GM23338 (cell line): ENCODE measurements around the gene CDC42BPA. TPM values are rescaled to one million over a fixed set of nuclear protein-coding genes. Genes with fewer than 3 reads are reported as not detected.

Experiments used
- ATAC-seq: fragments of 200-7000 bp; cut with Tn5 transposase; 3 replicates; pipeline ENCODE4 v1.9.1; 2020
- DNase-seq: peaks from one replicate; pipeline ENCODE4 v3.0.0-alpha.2; 2015; ENCODE audit warnings: low spot score
- H2AFZ ChIP-seq: fragments of 200-600 bp; sonication (generic); 2 replicates; pipeline ENCODE4 v1.8.0; 2016; ENCODE audit warnings: antibody characterized with exemption, mild to moderate bottlenecking, moderate library complexity
- H3F3A ChIP-seq: fragments of 200-600 bp; sonication (generic); replicated peaks from 2 replicates; pipeline ENCODE4 v1.8.0; 2017; ENCODE audit warnings: antibody characterized with exemption, mixed run types, low read depth
- H3K27ac ChIP-seq: fragments of 200-600 bp; sonication (generic); 2 replicates; pipeline ENCODE4 v1.6.1; 2016; ENCODE audit warnings: low read depth
- H3K27me3 ChIP-seq: fragments of 200-600 bp; sonication (generic); 2 replicates; pipeline ENCODE4 v1.8.0; 2016; ENCODE audit warnings: mild to moderate bottlenecking, mixed run types, moderate library complexity; ENCODE audit not compliant: insufficient read depth
- H3K36me3 ChIP-seq: fragments of 200-600 bp; sonication (generic); 2 replicates; pipeline ENCODE4 v1.8.0; 2016; ENCODE audit warnings: mild to moderate bottlenecking; ENCODE audit not compliant: insufficient read depth
- H3K4me1 ChIP-seq: fragments of 200-600 bp; sonication (generic); 2 replicates; pipeline ENCODE4 v1.8.0; 2016; ENCODE audit warnings: mild to moderate bottlenecking, moderate library complexity; ENCODE audit not compliant: insufficient read depth
- H3K4me2 ChIP-seq: fragments of 200-600 bp; sonication (generic); 2 replicates; pipeline ENCODE4 v1.7.1; 2017; ENCODE audit warnings: mixed run types
- H3K4me3 ChIP-seq: fragments of 200-600 bp; sonication (generic); 2 replicates; pipeline ENCODE4 v1.6.1; 2016; ENCODE audit warnings: mixed run types
- H3K79me2 ChIP-seq: fragments of 200-600 bp; sonication (generic); replicated peaks from 2 replicates; pipeline ENCODE4 v1.8.0; 2017; ENCODE audit warnings: mild to moderate bottlenecking; ENCODE audit not compliant: insufficient read depth
- H3K9me2 ChIP-seq: fragments of 200-600 bp; sonication (generic); 2 replicates; pipeline ENCODE4 v1.8.0; 2017; ENCODE audit not compliant: insufficient read depth
- H4K20me1 ChIP-seq: fragments of 200-600 bp; sonication (generic); replicated peaks from 2 replicates; pipeline ENCODE4 v1.8.0; 2017; ENCODE audit warnings: mild to moderate bottlenecking; ENCODE audit not compliant: insufficient read depth
- H3K27ac Mint-ChIP-seq: 2 replicates; pipeline ENCODE4 v1.8.0; 2020; ENCODE audit warnings: inconsistent platforms, mild to moderate bottlenecking, moderate library complexity, mixed read lengths
- H3K27me3 Mint-ChIP-seq: 3 replicates; pipeline ENCODE4 v1.8.0; 2022; ENCODE audit warnings: low read depth, mild to moderate bottlenecking, moderate library complexity, mixed read lengths, inconsistent platforms; ENCODE audit not compliant: insufficient read depth, poor library complexity
- H3K36me3 Mint-ChIP-seq: 3 replicates; pipeline ENCODE4 v1.8.0; 2021; ENCODE audit warnings: low read depth, mild to moderate bottlenecking, inconsistent platforms, moderate library complexity, mixed read lengths
- H3K4me1 Mint-ChIP-seq: 3 replicates; pipeline ENCODE4 v1.8.0; 2020; ENCODE audit warnings: mild to moderate bottlenecking, inconsistent platforms, mixed read lengths
- H3K4me3 Mint-ChIP-seq: 3 replicates; pipeline ENCODE4 v1.8.0; 2021; ENCODE audit warnings: moderate library complexity, mild to moderate bottlenecking, inconsistent platforms, mixed read lengths
- H3K9me3 Mint-ChIP-seq: 3 replicates; pipeline ENCODE4 v1.8.0; 2020; ENCODE audit warnings: moderate library complexity, mild to moderate bottlenecking, inconsistent platforms, mixed read lengths
- CREB1 ChIP-seq: fragments of 250-450 bp; sonication (Bioruptor Pico); IDR thresholded peaks from 2 replicates; pipeline ENCODE4 v1.5.0; 2020; ENCODE audit warnings: low read depth, mild to moderate bottlenecking, moderate library complexity
- CTCF ChIP-seq, 2 experiments: fragments of 200-600 bp in 1 of 2; sonication (generic) in 1 of 2; conservative IDR thresholded peaks; 2 replicates each; pipeline versions ENCODE4 v1.5.1 to v1.6.1; 2016 to 2017; ENCODE audit warnings: antibody characterized with exemption in 2 of 2, low read depth in 2 of 2, mild to moderate bottlenecking in 2 of 2, moderate library complexity in 1 of 2
- ETS1 ChIP-seq: IDR thresholded peaks from 2 replicates; pipeline ENCODE4 v1.6.1; 2016; ENCODE audit warnings: antibody characterized with exemption
- EZH2 ChIP-seq: fragments of 200-600 bp; sonication (generic); IDR thresholded peaks from one replicate; pipeline ENCODE4 v1.8.0; 2017; ENCODE audit warnings: antibody characterized with exemption, mild to moderate bottlenecking, low read depth; ENCODE audit not compliant: unreplicated experiment
- EZH2phosphoT487 ChIP-seq: fragments of 200-600 bp; sonication (generic); IDR thresholded peaks from one replicate; pipeline ENCODE4 v1.8.1; 2018; ENCODE audit warnings: antibody characterized with exemption; ENCODE audit not compliant: unreplicated experiment
- JUNB ChIP-seq: IDR thresholded peaks from one replicate; pipeline ENCODE4 v1.6.1; 2016; ENCODE audit warnings: antibody characterized with exemption; ENCODE audit not compliant: unreplicated experiment
- NANOG ChIP-seq: IDR thresholded peaks from 2 replicates; pipeline ENCODE4 v1.6.1; 2016; ENCODE audit warnings: antibody characterized with exemption, borderline replicate concordance
- POLR2AphosphoS5 ChIP-seq: IDR thresholded peaks from 2 replicates; pipeline ENCODE4 v1.6.1; 2016; ENCODE audit warnings: antibody characterized with exemption, low read depth
- STAT1 ChIP-seq: IDR thresholded peaks from one replicate; pipeline ENCODE4 v1.6.1; 2016; ENCODE audit warnings: antibody characterized with exemption; ENCODE audit not compliant: unreplicated experiment
- ZNF114 ChIP-seq: fragments of 250-450 bp; sonication (Bioruptor Pico); IDR thresholded peaks from 2 replicates; pipeline ENCODE4 v1.5.0; 2020; ENCODE audit warnings: mild to moderate bottlenecking, moderate library complexity
- ZNF331 ChIP-seq: fragments of 250-450 bp; sonication (Bioruptor Pico); IDR thresholded peaks from 2 replicates; pipeline ENCODE4 v1.5.0; 2020; ENCODE audit warnings: low read depth, mild to moderate bottlenecking, moderate library complexity
- polyA plus RNA-seq: library from polyadenylated mRNA; unstranded; fragments of >200 nt; fragmentation: Nextera tagmentation; extraction: Ambion mirVana; gene quantifications from 2 replicates; pipeline ENCODE4 v1.2.1, GENCODE V29; 2016
- total RNA-seq: library from RNA; depleted of rRNA; stranded (reverse); fragments of >200 nt; shearing (Covaris generic); gene quantifications from 2 replicates; pipeline ENCODE4 v1.2.3, GENCODE V29; 2014
- TF ChIP-seq, protein P1 (sequence below): fragments of 250-450 bp; sonication (Bioruptor Pico); IDR thresholded peaks from 2 replicates; pipeline ENCODE4 v1.5.0; 2020; ENCODE audit warnings: mild to moderate bottlenecking, moderate library complexity

Gene CDC42BPA
- total and polyA plus RNA-seq, 2 experiments from 2014 or later: 17.7 to 40.1 TPM

GRCh38 chr1:226981386-226981817 is 336.9 kb downstream of the CDC42BPA start:
- H3K9me2 ChIP-seq: no peaks in the 10 kb centered on the region
- H2AFZ ChIP-seq: no peak overlapping the region
- no peaks in the 10 kb centered on the region for H3F3A ChIP-seq
- no peak overlapping the region for H3K4me3 ChIP-seq
- H3K36me3 ChIP-seq: no peaks in the 10 kb centered on the region
- no peaks in the 10 kb centered on the region for H4K20me1 ChIP-seq
- TF ChIP-seq EZH2phosphoT487 (no peak), NANOG (no peak), JUNB (no peak), ZNF331 (CRISPR knock-in tag) (no peak)
- H3K27me3 Mint-ChIP-seq: peaks cover 13% of the 10 kb centered on the region
- H3K9me3 Mint-ChIP-seq: no peaks in the 10 kb centered on the region
- no peak overlapping the region for H3K27ac Mint-ChIP-seq
- H3K4me1 ChIP-seq: no peaks in the 10 kb centered on the region
- ATAC-seq (no peak), DNase-seq (no peak)
- no peaks in the 10 kb centered on the region for H3K79me2 ChIP-seq
- H3K4me1 Mint-ChIP-seq: no peaks in the 10 kb centered on the region; the same call in 1 of the 3 replicates
- no peak overlapping the region for H3K27ac ChIP-seq
- peaks cover 6% of the 10 kb centered on the region for H3K36me3 Mint-ChIP-seq
- H3K4me3 Mint-ChIP-seq: no peak overlapping the region
- H3K27me3 ChIP-seq: no peaks in the 10 kb centered on the region
- no peak overlapping the region for H3K4me2 ChIP-seq

DNA sequence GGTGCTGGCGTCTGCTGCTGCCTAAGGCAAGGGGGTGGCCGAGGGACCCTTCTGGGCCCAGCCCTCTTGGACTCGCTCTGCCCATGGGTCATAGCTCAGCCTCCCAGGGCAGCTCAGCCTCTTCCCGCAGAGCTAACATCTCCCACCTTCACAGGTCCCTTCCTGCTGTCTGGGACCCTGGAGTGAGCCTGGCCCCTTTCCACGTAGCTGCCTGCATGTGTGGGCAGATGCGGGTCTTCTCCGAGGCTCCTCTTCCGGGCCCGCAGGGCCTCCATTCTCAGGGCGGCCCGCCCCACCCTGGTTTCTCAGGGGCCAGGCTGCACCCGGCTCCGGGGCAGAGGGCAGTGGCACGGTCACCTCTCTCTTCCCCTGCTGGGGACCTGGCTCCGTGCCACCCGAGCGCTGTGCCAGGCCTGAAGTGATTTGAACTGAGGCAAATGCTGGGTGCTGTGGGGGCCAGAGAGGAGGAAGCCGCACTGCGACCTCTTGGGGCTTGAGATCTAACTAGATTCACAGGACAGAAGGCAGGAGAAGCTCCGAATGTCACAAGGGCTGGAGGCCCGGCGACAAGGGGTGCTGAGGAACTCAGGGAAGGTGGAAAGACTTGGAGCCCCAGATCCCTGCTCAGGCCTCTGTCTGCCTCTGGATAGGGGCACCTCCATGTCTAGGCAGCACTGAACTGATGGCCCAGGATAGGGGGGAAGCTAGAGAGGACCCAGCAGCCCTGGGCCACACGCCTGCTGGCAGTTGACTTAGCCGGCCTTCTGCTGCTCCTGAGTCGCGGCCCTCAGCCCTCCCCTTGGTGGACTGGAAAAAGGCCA is 337.5 kb downstream of the CDC42BPA start:
- peaks cover 9% of the 10 kb centered on the region for H3K27me3 Mint-ChIP-seq
- H3K4me1 Mint-ChIP-seq: no peaks in the 10 kb centered on the region; the same call in 2 of the 3 replicates
- Histone ChIP-seq H3K4me2 (no peak overlapping the region), H3K79me2 (no peaks in the 10 kb centered on the region), H2AFZ (no peak overlapping the region), H3F3A (no peaks in the 10 kb centered on the region), H3K9me2 (no peaks in the 10 kb centered on the region), H3K4me1 (no peaks in the 10 kb centered on the region), H3K36me3 (no peaks in the 10 kb centered on the region), H3K27ac (no peak overlapping the region), H3K27me3 (no peaks in the 10 kb centered on the region), H4K20me1 (no peaks in the 10 kb centered on the region), H3K4me3 (no peak overlapping the region)
- DNase-seq (no peak), ATAC-seq (no peak)
- H3K9me3 Mint-ChIP-seq: no peaks in the 10 kb centered on the region
- no peak overlapping the region for H3K4me3 Mint-ChIP-seq
- no peak overlapping the region for H3K27ac Mint-ChIP-seq
- no peaks in the 10 kb centered on the region; the same call in 2 of the 3 replicates for H3K36me3 Mint-ChIP-seq
- TF ChIP-seq CTCF (conservative IDR thresholded peaks at IDR 0.05; ENCODE audit: low read depth in 2 of 2): no peak
- no peak for TF ChIP-seq CREB1 (CRISPR knock-in tag)
- TF ChIP-seq, protein P1, sequence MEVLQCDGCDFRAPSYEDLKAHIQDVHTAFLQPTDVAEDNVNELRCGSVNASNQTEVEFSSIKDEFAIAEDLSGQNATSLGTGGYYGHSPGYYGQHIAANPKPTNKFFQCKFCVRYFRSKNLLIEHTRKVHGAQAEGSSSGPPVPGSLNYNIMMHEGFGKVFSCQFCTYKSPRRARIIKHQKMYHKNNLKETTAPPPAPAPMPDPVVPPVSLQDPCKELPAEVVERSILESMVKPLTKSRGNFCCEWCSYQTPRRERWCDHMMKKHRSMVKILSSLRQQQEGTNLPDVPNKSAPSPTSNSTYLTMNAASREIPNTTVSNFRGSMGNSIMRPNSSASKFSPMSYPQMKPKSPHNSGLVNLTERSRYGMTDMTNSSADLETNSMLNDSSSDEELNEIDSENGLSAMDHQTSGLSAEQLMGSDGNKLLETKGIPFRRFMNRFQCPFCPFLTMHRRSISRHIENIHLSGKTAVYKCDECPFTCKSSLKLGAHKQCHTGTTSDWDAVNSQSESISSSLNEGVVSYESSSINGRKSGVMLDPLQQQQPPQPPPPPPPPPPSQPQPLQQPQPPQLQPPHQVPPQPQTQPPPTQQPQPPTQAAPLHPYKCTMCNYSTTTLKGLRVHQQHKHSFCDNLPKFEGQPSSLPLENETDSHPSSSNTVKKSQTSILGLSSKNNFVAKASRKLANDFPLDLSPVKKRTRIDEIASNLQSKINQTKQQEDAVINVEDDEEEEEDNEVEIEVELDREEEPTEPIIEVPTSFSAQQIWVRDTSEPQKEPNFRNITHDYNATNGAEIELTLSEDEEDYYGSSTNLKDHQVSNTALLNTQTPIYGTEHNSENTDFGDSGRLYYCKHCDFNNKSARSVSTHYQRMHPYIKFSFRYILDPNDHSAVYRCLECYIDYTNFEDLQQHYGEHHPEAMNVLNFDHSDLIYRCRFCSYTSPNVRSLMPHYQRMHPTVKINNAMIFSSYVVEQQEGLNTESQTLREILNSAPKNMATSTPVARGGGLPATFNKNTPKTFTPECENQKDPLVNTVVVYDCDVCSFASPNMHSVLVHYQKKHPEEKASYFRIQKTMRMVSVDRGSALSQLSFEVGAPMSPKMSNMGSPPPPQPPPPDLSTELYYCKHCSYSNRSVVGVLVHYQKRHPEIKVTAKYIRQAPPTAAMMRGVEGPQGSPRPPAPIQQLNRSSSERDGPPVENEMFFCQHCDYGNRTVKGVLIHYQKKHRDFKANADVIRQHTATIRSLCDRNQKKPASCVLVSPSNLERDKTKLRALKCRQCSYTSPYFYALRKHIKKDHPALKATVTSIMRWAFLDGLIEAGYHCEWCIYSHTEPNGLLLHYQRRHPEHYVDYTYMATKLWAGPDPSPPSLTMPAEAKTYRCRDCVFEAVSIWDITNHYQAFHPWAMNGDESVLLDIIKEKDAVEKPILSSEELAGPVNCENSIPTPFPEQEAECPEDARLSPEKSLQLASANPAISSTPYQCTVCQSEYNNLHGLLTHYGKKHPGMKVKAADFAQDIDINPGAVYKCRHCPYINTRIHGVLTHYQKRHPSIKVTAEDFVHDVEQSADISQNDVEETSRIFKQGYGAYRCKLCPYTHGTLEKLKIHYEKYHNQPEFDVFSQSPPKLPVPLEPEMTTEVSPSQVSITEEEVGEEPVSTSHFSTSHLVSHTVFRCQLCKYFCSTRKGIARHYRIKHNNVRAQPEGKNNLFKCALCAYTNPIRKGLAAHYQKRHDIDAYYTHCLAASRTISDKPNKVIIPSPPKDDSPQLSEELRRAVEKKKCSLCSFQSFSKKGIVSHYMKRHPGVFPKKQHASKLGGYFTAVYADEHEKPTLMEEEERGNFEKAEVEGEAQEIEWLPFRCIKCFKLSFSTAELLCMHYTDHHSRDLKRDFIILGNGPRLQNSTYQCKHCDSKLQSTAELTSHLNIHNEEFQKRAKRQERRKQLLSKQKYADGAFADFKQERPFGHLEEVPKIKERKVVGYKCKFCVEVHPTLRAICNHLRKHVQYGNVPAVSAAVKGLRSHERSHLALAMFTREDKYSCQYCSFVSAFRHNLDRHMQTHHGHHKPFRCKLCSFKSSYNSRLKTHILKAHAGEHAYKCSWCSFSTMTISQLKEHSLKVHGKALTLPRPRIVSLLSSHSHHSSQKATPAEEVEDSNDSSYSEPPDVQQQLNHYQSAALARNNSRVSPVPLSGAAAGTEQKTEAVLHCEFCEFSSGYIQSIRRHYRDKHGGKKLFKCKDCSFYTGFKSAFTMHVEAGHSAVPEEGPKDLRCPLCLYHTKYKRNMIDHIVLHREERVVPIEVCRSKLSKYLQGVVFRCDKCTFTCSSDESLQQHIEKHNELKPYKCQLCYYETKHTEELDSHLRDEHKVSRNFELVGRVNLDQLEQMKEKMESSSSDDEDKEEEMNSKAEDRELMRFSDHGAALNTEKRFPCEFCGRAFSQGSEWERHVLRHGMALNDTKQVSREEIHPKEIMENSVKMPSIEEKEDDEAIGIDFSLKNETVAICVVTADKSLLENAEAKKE: no peak
- TF ChIP-seq EZH2: no peak
- no peak for TF ChIP-seq ETS1
- TF ChIP-seq ZNF114 (CRISPR knock-in tag): no peak
- TF ChIP-seq ZNF331 (CRISPR knock-in tag): no peak
- TF ChIP-seq JUNB: no peak
- no peak for TF ChIP-seq POLR2AphosphoS5
- TF ChIP-seq EZH2phosphoT487: no peak
- no peak for TF ChIP-seq STAT1
- no peak for TF ChIP-seq NANOG
